GM21529 (cell line): ENCODE results near the gene CYTH2.
A peak's percentile ranks its signal among the peaks of the same experiment; 100 is the strongest.

Source experiments
- ATAC-seq: cut with Tn5 transposase; IDR thresholded peaks from one replicate; pipeline ENCODE4 v1.9.1; 2021; ENCODE audit not compliant: unreplicated experiment

CYTH2 gene

DNA sequence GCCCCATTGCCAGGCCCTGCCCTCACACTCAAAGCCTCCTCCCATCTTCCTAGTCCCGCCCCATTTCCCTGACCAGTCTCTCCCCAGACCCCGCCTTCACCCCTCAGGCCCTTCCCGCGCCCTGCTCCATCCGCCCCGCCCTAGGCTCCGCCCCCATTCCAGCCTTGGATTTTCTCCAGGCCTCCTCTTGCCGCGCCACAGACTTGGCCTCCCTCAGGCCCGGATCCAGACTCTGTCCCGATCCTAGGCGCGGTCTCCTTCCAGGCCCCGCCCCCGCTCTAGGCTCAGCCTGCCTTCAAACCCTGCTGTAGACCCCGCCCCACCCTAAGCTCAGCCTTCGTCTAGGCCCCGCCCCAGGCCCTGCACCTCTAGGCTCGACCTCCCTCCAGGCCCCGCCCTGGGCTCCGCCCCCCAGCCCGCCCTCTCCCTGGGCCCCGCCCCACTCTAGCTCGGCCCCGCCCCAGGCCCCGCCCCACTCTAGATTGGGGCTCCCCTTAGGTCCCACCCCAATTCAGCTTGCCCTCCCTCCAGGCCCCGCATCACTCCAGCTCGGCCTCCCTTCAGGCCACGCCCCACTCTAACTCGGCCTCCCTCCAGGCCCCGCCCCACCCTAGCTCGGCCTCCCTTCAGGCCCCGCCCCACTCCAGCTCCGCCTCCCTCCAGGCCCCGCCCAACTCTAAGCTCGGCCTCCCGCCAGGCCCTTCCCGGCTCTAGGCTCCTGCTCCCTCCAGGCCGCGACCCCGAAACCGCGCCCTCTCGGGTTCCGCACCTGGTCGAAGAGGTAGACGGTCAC, 24.0 kb downstream of the CYTH2 start:
- ATAC-seq: peak; percentile 64

DNA sequence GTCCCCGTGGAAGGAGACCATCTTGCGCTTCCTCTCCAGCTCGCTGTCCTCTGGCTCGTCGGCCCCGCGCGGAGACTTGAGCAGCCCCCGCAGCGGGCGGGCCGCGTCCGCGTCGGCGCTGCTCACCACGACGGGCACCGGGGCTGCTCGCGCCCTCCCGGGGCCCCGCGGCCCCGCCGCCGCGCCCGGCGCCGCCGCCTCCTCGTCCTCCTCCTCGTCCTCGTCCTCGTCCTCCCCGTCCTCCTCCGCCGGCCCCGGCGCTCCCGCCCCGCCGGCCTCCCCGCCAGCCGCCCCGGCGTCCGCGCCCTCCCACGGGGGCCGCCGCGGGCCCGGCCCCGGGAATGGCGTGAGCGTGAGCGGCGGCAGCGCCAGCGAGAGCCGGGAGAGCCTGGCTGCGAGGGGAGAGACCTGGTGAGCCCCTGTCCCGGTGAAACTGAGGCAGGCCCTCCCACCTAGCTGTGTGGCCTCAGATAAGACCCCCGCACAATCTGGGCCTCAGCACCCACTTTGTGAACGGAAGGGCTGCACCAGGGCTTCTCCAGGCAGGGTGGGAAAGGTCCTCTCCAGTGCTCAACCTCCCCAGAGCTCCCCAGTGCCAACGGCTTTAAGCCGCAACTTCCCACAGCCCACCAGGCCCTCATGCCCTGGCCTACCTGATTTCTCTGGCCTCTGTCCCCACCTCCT, 24.7 kb downstream of the CYTH2 start:
- peak; percentile 9 for ATAC-seq

GRCh38 chr19:48495396-48495795, 26.2 kb downstream of the CYTH2 start:
- ATAC-seq: no peak

GRCh38 chr19:48496959-48497727, 28.0 kb downstream of the CYTH2 start:
- ATAC-seq: no peak

GRCh38 chr19:48497728-48498594, 28.8 kb downstream of the CYTH2 start:
- ATAC-seq: no peak

DNA sequence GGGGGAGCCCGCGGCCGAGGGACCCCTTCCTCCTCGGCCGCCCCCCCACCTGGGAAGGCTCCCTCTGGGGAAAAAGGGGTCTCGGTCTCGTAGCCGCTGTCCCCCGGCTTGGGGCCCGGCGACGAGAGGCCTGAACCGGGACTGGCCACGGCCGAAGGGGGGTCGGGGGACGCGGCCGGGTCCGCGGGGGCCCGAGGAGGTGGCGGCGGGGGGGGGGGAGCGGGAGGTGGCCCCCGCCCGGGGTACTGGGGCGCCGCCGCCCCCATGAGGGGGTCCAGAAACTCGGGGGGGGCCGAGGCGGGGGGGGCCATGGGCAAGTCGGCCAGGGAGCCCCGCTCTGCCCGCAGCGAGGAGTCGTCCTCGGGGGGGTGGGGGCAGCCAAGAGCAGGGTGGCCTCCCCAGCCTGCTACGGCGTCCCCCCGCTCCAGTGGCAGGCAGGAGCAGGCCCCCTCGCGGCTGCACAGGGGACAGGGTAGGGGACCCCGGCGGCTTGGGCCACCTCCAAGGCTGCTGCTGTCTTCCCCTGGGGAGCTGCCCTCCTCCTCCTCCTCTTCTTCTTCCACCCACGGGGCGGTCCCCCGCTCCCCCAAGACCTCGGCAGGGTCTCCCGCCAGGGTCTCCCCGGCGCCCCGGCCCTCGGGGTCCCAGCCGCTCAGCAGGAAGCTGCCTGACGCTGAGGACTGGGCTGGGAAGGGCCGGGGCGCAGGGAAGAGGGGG, 29.6 kb downstream of the CYTH2 start:
- no peak for ATAC-seq

DNA sequence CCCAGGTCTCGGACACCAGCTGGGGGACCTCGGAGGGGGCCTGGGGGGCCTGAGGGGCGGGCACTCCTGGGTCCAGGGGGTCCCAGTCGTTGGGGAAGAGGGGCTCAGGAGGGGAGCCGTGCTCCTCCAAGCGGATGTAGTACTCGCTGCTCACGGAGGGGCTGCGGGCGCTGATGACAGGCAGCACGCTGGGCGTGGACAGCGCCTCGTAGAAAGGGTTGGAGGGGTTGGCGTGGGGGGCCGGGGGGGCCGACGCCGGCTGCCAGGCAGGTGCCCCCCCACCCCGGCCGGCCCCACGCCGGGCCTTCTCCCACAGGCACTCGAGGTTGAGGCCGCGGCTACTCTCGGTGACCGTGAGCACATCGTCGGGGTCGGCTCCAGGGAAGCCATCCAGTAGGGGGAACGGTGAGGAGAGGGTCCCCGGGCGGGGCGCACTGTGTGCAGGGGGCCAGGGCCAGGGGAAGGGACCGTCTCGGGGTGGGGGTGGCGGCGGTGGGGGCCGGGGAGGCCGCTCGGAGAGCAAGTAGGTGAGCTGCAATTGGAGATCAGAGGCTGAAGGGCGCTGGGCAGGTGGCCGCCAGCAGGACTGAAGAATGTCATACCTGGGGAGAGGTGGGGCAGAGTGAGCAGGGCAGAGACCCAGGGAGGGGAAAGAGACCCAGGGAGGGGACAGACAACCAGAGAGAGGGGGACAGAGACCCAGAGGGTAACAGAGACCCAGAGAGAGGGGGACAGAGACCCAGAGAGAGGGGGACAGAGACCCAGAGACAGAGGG, 30.3 kb downstream of the CYTH2 start:
- ATAC-seq: no peak

GRCh38 chr19:48500830-48501493, 31.8 kb downstream of the CYTH2 start:
- ATAC-seq: no peak

DNA sequence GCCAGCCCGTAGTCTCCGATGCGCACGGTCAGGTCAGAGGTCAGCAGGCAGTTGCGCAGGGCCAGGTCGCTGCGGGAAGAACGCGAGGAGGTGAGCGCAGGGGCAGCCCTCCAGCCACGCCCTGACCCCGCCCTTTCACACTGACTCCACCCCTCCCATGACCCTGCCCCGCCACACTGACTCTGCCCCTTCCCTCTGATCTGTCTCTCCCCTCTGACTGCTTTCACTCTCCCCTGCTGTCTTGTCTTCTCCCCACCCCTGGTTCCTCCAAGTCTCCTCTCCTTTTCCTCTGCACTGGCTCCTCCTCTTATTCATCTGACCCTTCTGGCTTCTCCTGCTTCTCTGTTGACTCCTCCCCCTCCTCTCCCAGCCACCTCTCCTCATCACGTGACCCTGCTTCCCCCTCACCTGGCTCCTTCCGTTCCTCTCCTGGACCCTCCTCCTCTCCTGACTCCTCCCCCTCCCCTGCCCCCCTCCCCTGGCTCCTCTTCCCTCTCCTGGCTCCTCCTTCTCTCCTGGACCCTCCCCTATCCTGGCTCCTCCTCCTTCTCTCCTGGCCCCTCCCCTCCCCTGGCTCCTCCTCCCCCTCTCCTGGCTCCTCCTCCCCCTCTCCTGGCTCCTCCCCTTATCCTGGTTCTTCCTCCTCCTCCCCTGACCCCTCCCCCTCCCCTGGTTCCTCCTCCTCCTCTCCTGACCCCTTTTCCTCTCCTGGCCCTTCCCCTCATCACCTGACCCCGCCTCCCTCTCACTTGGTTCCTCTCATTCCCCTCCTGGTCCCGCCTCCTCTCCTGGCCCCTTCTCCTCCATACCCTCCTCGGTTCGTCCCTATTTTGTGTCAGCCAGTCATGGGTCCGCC, 32.6 kb downstream of the CYTH2 start:
- peak; percentile 34 for ATAC-seq

GRCh38 chr19:48502350-48503018, 33.3 kb downstream of the CYTH2 start:
- ATAC-seq: peak; percentile 55

- no peak for ATAC-seq
Observed at GRCh38 chr19:48506138-48506733, 37.1 kb downstream of the CYTH2 start.

GRCh38 chr19:48507911-48508439, 38.8 kb downstream of the CYTH2 start:
- ATAC-seq: no peak

DNA sequence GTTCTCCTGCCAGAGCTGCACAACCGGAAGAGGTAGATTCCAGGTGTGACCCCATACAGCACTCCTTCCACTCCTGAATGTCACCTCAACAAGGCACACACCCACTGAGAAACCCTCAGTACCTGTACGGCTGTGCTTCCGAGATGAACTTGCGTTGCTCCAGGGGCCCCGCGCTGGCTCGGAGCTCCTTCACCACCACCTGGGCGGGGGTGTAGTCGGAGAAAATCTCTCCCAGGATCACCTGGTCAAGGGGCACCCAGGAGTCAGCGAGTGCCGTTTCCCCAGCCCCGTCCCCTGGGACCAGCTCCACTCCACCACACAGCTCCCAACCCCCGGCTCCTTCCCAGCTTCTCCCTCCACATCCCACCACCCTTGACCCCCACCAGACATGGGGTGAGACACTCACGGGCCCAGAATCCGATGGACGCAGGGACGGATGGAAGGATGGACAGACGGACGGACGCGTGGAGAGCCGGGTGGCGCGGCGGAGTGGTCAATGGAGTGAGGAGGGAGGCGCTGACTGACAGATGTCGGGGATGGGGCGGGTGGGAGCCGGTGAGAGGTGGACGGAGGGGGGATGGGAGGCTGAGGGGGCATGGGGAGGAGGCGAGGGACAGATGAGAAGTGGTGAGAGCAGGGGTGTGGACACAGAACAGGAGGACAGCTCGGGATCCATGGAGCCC, 39.7 kb downstream of the CYTH2 start:
- no peak for ATAC-seq

GRCh38 chr19:48509467-48510194, 40.5 kb downstream of the CYTH2 start:
- no peak for ATAC-seq

DNA sequence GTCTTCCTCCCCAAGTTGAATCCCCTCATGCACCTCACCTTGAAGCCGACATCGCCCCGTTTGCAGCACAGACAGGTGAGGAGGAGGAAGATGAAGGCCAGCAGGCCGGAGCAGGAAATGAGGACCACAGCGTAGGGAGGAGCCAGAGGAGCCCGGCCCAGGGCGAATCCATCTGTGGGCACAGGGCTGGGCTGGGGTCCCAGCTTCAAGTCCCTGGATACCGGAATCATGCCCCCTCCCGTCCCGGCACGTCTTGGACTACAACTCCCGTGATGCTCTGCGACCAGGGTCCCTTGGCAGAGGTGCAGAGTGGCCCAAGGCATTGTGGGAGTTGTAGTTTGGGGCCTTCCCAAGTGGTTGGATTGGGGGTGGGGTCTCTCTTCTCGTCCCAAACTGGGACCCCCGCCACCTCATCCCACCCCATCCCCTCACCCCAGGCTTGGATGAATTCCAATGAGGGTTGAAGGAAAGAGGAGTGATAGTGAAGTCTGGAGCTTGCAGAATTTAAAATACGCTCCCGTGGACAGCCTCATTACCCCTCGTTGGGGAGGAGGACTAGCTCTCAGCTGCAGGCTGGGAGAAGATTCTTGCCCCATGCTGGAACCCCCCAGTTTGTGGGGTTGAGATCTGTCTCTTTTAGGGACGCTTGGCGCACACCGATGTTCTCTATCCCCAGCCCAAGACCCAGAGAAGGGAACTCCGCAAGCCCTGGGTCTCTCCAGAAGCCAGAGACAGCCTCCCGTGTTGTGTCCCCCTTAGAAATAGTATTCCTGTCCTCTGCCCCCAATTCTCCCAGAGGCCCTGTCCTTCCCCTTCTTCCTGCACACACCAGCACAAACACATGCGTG, 41.5 kb downstream of the CYTH2 start:
- no peak for ATAC-seq
